ENCODE measurements around the gene UBD.

UBD gene

GRCh38 chr6:29524044-29524443, 35.5 kb downstream of the UBD start:
- no peak for DNase-seq (ENCODE audit: low read depth, low spot score)

GRCh38 chr6:29522227-29522626, 37.3 kb downstream of the UBD start:
- no peak for DNase-seq (ENCODE audit: low read depth, low spot score)

GRCh38 chr6:29521006-29521680, 38.4 kb downstream of the UBD start:
- DNase-seq (ENCODE audit: low read depth, low spot score) = no peak

GRCh38 chr6:29520232-29520631, 39.3 kb downstream of the UBD start:
- no peak for DNase-seq (ENCODE audit: low read depth, low spot score)

- DNase-seq (ENCODE audit: low read depth, low spot score) = no peak
These were observed 40.1 kb downstream of the UBD start for GRCh38 chr6:29519291-29520010.

GRCh38 chr6:29517728-29518440, 41.6 kb downstream of the UBD start:
- DNase-seq (ENCODE audit: low read depth, low spot score) = no peak

- no peak for DNase-seq (ENCODE audit: low read depth, low spot score)
These were observed 42.3 kb downstream of the UBD start for GRCh38 chr6:29517245-29517644.

GRCh38 chr6:29516108-29516507, 43.4 kb downstream of the UBD start:
- DNase-seq (ENCODE audit: low read depth, low spot score) = no peak

GRCh38 chr6:29510746-29511300, 48.7 kb downstream of the UBD start:
- DNase-seq (ENCODE audit: low read depth, low spot score) = no peak

- DNase-seq (ENCODE audit: low read depth, low spot score) = no peak
These were observed 49.3 kb downstream of the UBD start for GRCh38 chr6:29510202-29510601.

GRCh38 chr6:29509711-29510110, 49.8 kb downstream of the UBD start:
- no peak for DNase-seq (ENCODE audit: low read depth, low spot score)

- no peak for DNase-seq (ENCODE audit: low read depth, low spot score)
These were observed 50.3 kb downstream of the UBD start for GRCh38 chr6:29509239-29509638.

GRCh38 chr6:29507319-29507718, 52.2 kb downstream of the UBD start:
- DNase-seq (ENCODE audit: low read depth, low spot score) = no peak

GRCh38 chr6:29506446-29507067, 53.0 kb downstream of the UBD start:
- no peak for DNase-seq (ENCODE audit: low read depth, low spot score)

- DNase-seq (ENCODE audit: low read depth, low spot score) = no peak
These were observed 53.7 kb downstream of the UBD start for GRCh38 chr6:29505808-29506207.

Data from activated CD4-positive, CD25-positive, alpha-beta regulatory T cell treated with anti-CD3 and anti-CD28 coated beads, Interleukin-2, amount 50 U/mL, for 16 hours (primary cell).